Parathyroid adenoma (tissue), 2 donors: ENCODE measurements around the gene WNT3.

Source experiments
- H2AFZ ChIP-seq: fragments of 300-600 bp; sonication (generic); one replicate; pipeline ENCODE4 v1.7.0; 2017; ENCODE audit warnings: antibody characterized with exemption, mild to moderate bottlenecking
- H3K27ac ChIP-seq: fragments of 300-600 bp; sonication (generic); one replicate; pipeline ENCODE4 v1.7.0; 2017
- H3K27me3 ChIP-seq: fragments of 300-600 bp; sonication (generic); one replicate; pipeline ENCODE4 v1.7.0; 2017; ENCODE audit warnings: low read length; ENCODE audit not compliant: control insufficient read depth, insufficient read depth
- H3K36me3 ChIP-seq: fragments of 300-600 bp; sonication (generic); one replicate; pipeline ENCODE4 v1.7.0; 2017; ENCODE audit warnings: low read length; ENCODE audit not compliant: control insufficient read depth, insufficient read depth
- H3K4me1 ChIP-seq: fragments of 300-600 bp; sonication (generic); one replicate; pipeline ENCODE4 v1.7.0; 2017; ENCODE audit warnings: control low read depth
- H3K4me2 ChIP-seq: fragments of 300-600 bp; sonication (generic); one replicate; pipeline ENCODE4 v1.7.0; 2017; ENCODE audit warnings: low read length
- H3K4me3 ChIP-seq: fragments of 300-600 bp; sonication (generic); one replicate; pipeline ENCODE4 v1.7.0; 2017; ENCODE audit warnings: low read depth, low read length
- H3K79me2 ChIP-seq: fragments of 300-600 bp; sonication (generic); one replicate; pipeline ENCODE4 v1.7.0; 2017; ENCODE audit warnings: control low read depth
- H3K9ac ChIP-seq: fragments of 300-600 bp; sonication (generic); one replicate; pipeline ENCODE4 v1.7.0; 2017; ENCODE audit warnings: mild to moderate bottlenecking
- H3K9me3 ChIP-seq: fragments of 300-600 bp; sonication (generic); one replicate; pipeline ENCODE4 v1.7.0; 2017; ENCODE audit warnings: low read length; ENCODE audit not compliant: control insufficient read depth
- TF ChIP-seq, protein P1 (sequence below): fragments of 300-600 bp; sonication (generic); IDR thresholded peaks from one replicate; pipeline ENCODE4 v1.7.0; 2017; ENCODE audit warnings: antibody characterized with exemption, mild to moderate bottlenecking
- donor health status: primary hyperparathyroidism.

Gene WNT3

DNA sequence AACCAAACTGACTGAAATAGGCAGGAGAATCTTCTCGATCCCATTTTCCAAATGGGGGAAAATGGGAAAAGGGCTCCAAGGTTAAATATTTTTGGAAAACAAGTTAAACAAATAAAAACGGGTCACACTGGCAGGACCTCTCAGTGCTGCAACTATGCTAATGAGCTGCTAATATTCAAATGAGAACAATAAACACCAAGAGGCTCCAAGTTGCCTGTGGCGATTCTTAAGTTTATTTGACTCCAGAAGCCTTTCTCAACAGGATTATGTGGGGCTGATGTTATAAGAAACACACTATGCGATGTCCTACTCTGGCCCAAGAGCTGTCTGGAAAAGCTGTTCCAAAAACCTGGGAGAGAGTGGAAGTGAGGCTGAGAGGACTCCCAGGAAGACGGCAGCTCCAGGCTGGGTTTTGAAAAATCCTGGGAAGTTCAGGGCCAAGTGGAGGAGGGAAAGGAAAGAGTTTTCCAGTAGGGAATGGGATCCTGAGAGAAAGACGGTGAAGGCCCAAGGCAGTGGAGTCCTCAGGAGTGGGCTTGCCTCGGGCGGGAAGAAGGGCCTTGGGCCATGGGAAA lies 21.4 kb downstream of the WNT3 start:
- Histone ChIP-seq H3K4me1 (no peaks in the 10 kb centered on the region), H3K4me3 (no peak overlapping the region), H3K9me3 (no peaks in the 10 kb centered on the region), H3K79me2 (no peaks in the 10 kb centered on the region), H3K4me2 (no peak overlapping the region), H3K27ac (no peak overlapping the region), H3K9ac (no peak overlapping the region), H2AFZ (no peak overlapping the region), H3K27me3 (no peaks in the 10 kb centered on the region), H3K36me3 (no peaks in the 10 kb centered on the region)
- TF ChIP-seq, protein P1, sequence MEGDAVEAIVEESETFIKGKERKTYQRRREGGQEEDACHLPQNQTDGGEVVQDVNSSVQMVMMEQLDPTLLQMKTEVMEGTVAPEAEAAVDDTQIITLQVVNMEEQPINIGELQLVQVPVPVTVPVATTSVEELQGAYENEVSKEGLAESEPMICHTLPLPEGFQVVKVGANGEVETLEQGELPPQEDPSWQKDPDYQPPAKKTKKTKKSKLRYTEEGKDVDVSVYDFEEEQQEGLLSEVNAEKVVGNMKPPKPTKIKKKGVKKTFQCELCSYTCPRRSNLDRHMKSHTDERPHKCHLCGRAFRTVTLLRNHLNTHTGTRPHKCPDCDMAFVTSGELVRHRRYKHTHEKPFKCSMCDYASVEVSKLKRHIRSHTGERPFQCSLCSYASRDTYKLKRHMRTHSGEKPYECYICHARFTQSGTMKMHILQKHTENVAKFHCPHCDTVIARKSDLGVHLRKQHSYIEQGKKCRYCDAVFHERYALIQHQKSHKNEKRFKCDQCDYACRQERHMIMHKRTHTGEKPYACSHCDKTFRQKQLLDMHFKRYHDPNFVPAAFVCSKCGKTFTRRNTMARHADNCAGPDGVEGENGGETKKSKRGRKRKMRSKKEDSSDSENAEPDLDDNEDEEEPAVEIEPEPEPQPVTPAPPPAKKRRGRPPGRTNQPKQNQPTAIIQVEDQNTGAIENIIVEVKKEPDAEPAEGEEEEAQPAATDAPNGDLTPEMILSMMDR, result no peak

DNA sequence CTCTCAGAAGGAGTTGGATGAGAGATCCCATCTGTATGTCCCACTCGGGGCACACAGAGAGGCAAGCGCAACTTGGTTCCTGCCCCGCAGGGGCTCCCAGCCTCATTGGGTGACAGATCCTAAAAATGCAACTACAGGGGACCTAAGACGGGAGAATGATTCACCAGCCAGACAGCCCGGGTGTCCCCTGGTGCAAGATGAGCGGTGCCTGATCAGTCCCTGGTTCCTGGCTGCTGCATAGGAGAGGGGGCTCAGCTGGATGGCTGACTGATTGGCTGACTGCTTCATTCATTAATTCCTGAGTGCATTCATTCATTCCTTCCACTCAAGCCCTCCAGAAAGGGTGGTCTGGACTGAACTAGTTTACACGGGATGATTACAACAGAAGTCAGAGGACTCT lies 22.0 kb downstream of the WNT3 start:
- Histone ChIP-seq H3K9me3 (no peaks in the 10 kb centered on the region), H3K79me2 (no peaks in the 10 kb centered on the region), H3K36me3 (no peaks in the 10 kb centered on the region), H3K4me2 (no peak overlapping the region), H3K27ac (no peak overlapping the region), H3K9ac (no peak overlapping the region), H3K4me3 (no peak overlapping the region), H2AFZ (no peak overlapping the region), H3K4me1 (no peaks in the 10 kb centered on the region), H3K27me3 (no peaks in the 10 kb centered on the region)
- TF ChIP-seq, protein P1, result no peak

DNA sequence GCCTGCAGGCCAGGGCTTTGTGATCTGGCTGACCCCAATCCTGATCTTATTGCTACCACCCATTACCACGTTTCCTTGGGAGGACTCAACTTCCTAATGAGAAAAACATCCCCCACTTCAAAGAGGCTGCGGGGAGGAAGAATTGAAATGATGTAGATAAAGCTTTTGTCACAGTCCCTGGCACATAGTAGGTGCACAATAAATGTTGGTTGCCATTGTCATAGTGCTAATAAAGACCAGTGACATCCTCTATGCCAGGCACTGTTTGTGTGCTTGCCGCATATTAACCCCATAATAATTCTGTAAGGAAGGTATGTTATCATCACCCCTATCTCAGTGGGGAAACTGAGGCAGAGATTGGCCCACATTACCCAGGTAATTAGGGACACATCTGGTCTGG lies 22.4 kb downstream of the WNT3 start:
- Histone ChIP-seq H2AFZ (no peak overlapping the region), H3K9ac (no peak overlapping the region), H3K4me2 (no peak overlapping the region), H3K27me3 (no peaks in the 10 kb centered on the region), H3K4me3 (no peak overlapping the region), H3K27ac (no peak overlapping the region), H3K9me3 (no peaks in the 10 kb centered on the region), H3K79me2 (no peaks in the 10 kb centered on the region), H3K4me1 (no peaks in the 10 kb centered on the region), H3K36me3 (no peaks in the 10 kb centered on the region)
- TF ChIP-seq, protein P1, result no peak

DNA sequence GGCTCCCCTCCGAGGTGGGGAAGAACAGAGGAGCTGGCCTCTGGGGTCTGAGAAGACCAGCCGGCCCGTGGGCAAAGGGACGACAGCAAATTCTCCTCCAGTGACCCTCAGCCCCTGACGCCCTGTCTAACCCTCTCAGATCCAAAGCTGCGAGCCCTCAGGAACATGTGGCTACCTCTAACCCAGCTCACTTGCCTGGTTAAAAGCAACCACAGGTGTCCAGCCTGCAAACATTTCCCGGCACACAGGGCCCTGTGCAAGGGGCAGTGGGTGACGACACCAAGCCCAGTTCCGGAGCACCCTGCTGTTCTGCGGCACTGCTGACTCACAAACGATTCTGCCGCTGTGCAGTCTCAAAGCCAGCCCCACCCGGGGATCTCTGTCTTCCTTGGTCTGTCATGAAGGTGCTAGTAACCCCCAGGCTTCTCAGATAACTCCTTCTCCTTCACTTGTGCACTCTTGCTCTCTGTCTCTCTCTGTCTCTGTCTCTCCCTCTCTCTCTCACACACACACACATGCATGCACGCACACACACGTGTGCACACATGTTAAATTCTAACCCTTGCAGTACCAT lies 23.0 kb downstream of the WNT3 start:
- Histone ChIP-seq H3K27me3 (no peaks in the 10 kb centered on the region), H3K9ac (no peak overlapping the region), H3K4me2 (no peak overlapping the region), H2AFZ (no peak overlapping the region), H3K27ac (no peak overlapping the region), H3K36me3 (no peaks in the 10 kb centered on the region), H3K9me3 (no peaks in the 10 kb centered on the region), H3K4me1 (no peaks in the 10 kb centered on the region), H3K4me3 (no peak overlapping the region), H3K79me2 (no peaks in the 10 kb centered on the region)
- TF ChIP-seq, protein P1, result no peak

DNA sequence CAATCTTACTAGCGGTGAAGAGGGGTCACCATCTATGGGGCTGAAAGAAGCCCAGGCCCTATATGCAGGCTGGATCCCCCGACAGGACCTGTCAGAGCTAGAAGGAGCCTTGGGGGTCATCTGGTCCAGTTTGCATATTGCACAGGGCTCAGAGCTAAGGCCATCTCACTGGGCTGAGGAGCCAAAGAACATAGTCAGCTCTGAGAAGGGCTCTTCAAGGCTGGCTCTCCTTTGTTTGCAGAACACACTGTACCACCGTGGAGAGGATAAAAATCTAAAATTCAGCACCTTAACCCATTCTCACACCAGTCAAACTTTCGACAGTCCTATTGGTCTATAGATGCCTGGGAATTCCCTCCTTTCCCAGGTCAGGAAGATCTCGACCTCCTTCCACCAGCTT lies 24.2 kb downstream of the WNT3 start:
- H3K27ac ChIP-seq, result no peak overlapping the region
- H3K36me3 ChIP-seq, result no peaks in the 10 kb centered on the region
- no peaks in the 10 kb centered on the region for H3K9me3 ChIP-seq
- H3K4me3 ChIP-seq, result no peak overlapping the region
- no peaks in the 10 kb centered on the region for H3K27me3 ChIP-seq
- TF ChIP-seq, protein P1, result no peak
- no peak overlapping the region for H3K9ac ChIP-seq
- no peaks in the 10 kb centered on the region for H3K4me1 ChIP-seq
- no peak overlapping the region for H2AFZ ChIP-seq
- no peak overlapping the region for H3K4me2 ChIP-seq
- H3K79me2 ChIP-seq, result no peaks in the 10 kb centered on the region
